IMR-90 (cell line): ENCODE measurements around the gene OR51E1. TPM values are rescaled to one million over a fixed set of nuclear protein-coding genes. Genes with fewer than 3 reads are reported as not detected.
A peak's percentile ranks its signal among the peaks of the same experiment; 100 is the strongest.

Experiments used
- ATAC-seq: fragments of 200-7000 bp; cut with Tn5 transposase; 2 replicates; pipeline ENCODE4 v1.9.1; 2020; ENCODE audit warnings: low read depth, mild to moderate bottlenecking, moderate library complexity
- BruUV-seq: library from RNA; stranded (reverse); fragments of 400-500 nt; replicated peaks from 2 replicates; lab custom pipeline; 2021; lab: Mats Ljungman, UMichigan
- CTCF ChIA-PET: fragments of 300-600 bp; formaldehyde crosslinking; extraction: SDS; loops from one replicate; lab custom pipeline; 2021; ENCODE audit warnings: antibody characterized with exemption; lab: Yijun Ruan, JAX
- POLR2A ChIA-PET: fragments of 300-600 bp; sonication (Branson Sonifier 250); formaldehyde crosslinking; loops from one replicate; lab custom pipeline; 2022; ENCODE audit warnings: antibody characterized with exemption; ENCODE audit not compliant: unreplicated experiment; lab: Charles Lee
- DNase-seq: peaks from one replicate; pipeline ENCODE4 v3.0.0; 2013
- H2AFZ ChIP-seq: replicated peaks from 2 replicates; pipeline ENCODE3; 2013; ENCODE audit warnings: low read length, mild to moderate bottlenecking; ENCODE audit not compliant: poor library complexity
- H2AK5ac ChIP-seq: 2 replicates; pipeline ENCODE4 v1.6.1; 2013; ENCODE audit warnings: low read depth, low read length, inconsistent platforms
- H2AK9ac ChIP-seq: replicated peaks from 2 replicates; pipeline ENCODE3; 2013; ENCODE audit warnings: mild to moderate bottlenecking, low read depth, low read length, moderate library complexity; ENCODE audit not compliant: poor library complexity
- H2BK120ac ChIP-seq: 2 replicates; pipeline ENCODE4 v1.6.1; 2013; ENCODE audit warnings: low read depth, low read length, inconsistent platforms
- H2BK15ac ChIP-seq: 3 replicates; pipeline ENCODE4 v1.6.1; 2013; ENCODE audit warnings: low read depth, low read length, inconsistent platforms
- H2BK20ac ChIP-seq: 2 replicates; pipeline ENCODE4 v1.6.1; 2013; ENCODE audit warnings: low read depth, mild to moderate bottlenecking, inconsistent platforms, low read length, moderate library complexity
- H2BK5ac ChIP-seq: 2 replicates; pipeline ENCODE4 v1.6.1; 2013; ENCODE audit warnings: mild to moderate bottlenecking, low read depth, low read length, inconsistent platforms; ENCODE audit not compliant: poor library complexity, severe bottlenecking
- H3K14ac ChIP-seq: replicated peaks from 2 replicates; pipeline ENCODE4 v1.6.1; 2013; ENCODE audit warnings: low read depth, low read length, inconsistent platforms
- H3K18ac ChIP-seq: 2 replicates; pipeline ENCODE4 v1.6.1; 2013; ENCODE audit warnings: low read depth, low read length, control low read depth
- H3K23ac ChIP-seq: 2 replicates; pipeline ENCODE4 v1.6.1; 2013; ENCODE audit warnings: low read depth, low read length, inconsistent platforms
- H3K27ac ChIP-seq: 2 replicates; pipeline ENCODE4 v1.5.1; 2013; ENCODE audit warnings: mild to moderate bottlenecking, control low read depth, low read length; ENCODE audit not compliant: insufficient read depth
- H3K27me3 ChIP-seq: 2 replicates; pipeline ENCODE4 v1.6.1; 2013; ENCODE audit warnings: low read length; ENCODE audit not compliant: control insufficient read depth, insufficient read depth
- H3K36me3 ChIP-seq: 2 replicates; pipeline ENCODE4 v1.6.1; 2013; ENCODE audit warnings: low read length, mixed read lengths; ENCODE audit not compliant: control insufficient read depth, insufficient read depth
- H3K4ac ChIP-seq: 2 replicates; pipeline ENCODE4 v1.6.1; 2013; ENCODE audit warnings: low read depth, low read length, inconsistent platforms
- H3K4me1 ChIP-seq: 2 replicates; pipeline ENCODE4 v1.6.1; 2013; ENCODE audit warnings: low read length, mixed read lengths; ENCODE audit not compliant: control insufficient read depth, insufficient read depth
- H3K4me2 ChIP-seq: 2 replicates; pipeline ENCODE4 v1.6.1; 2013; ENCODE audit warnings: low read depth, mild to moderate bottlenecking, control low read depth, low read length, moderate library complexity
- H3K4me3 ChIP-seq: 2 replicates; pipeline ENCODE4 v1.5.1; 2013; ENCODE audit warnings: low read depth, mild to moderate bottlenecking, control low read depth, low read length, moderate library complexity; ENCODE audit not compliant: insufficient read depth
- H3K56ac ChIP-seq: 2 replicates; pipeline ENCODE4 v1.6.1; 2013; ENCODE audit warnings: low read length, inconsistent platforms; ENCODE audit not compliant: insufficient read depth; ENCODE audit errors: extremely low read depth
- H3K79me1 ChIP-seq, 2 experiments: 2 replicates each; pipeline ENCODE4 v1.6.1; 2013; ENCODE audit warnings: low read length in 2 of 2, inconsistent platforms in 1 of 2, low read depth in 1 of 2
- H3K9ac ChIP-seq: 2 replicates; pipeline ENCODE4 v1.6.1; 2013; ENCODE audit warnings: low read depth, low read length, control low read depth
- H3K9me1 ChIP-seq: 2 replicates; pipeline ENCODE4 v1.6.1; 2013; ENCODE audit warnings: low read length, inconsistent platforms; ENCODE audit not compliant: insufficient read depth
- H3K9me3 ChIP-seq: 2 replicates; pipeline ENCODE4 v1.6.1; 2013; ENCODE audit warnings: low read length; ENCODE audit not compliant: control insufficient read depth, insufficient read depth
- H4K20me1 ChIP-seq: 2 replicates; pipeline ENCODE4 v1.6.1; 2013; ENCODE audit warnings: low read length, inconsistent platforms; ENCODE audit not compliant: insufficient read depth
- H4K5ac ChIP-seq: 2 replicates; pipeline ENCODE4 v1.6.1; 2013; ENCODE audit warnings: mild to moderate bottlenecking, low read depth, low read length, control low read depth
- H4K8ac ChIP-seq, 2 experiments: 2 replicates each; pipeline ENCODE4 v1.6.1; 2013; ENCODE audit warnings: low read depth in 2 of 2, low read length in 2 of 2, control low read depth in 1 of 2, inconsistent platforms in 1 of 2
- H4K91ac ChIP-seq: 2 replicates; pipeline ENCODE4 v1.6.1; 2013; ENCODE audit warnings: low read depth, low read length, inconsistent platforms; ENCODE audit not compliant: insufficient read depth
- CTCF ChIP-seq: conservative IDR thresholded peaks from 2 replicates; pipeline ENCODE4 v1.5.1; 2012; ENCODE audit warnings: mild to moderate bottlenecking, low read depth, low read length, improper control_type of control experiment
- FOS ChIP-seq: fragments of 150-350 bp; IDR thresholded peaks from 2 replicates; pipeline ENCODE4 v1.6.1; 2016; ENCODE audit warnings: low read depth, low read length
- MAFK ChIP-seq: IDR thresholded peaks from 2 replicates; pipeline ENCODE4 v1.6.1; 2012; ENCODE audit warnings: low read depth, low read length, improper control_type of control experiment
- NFE2L2 ChIP-seq: fragments of 150-350 bp; IDR thresholded peaks from 2 replicates; pipeline ENCODE4 v1.6.1; 2016; ENCODE audit warnings: low read depth, mild to moderate bottlenecking, low read length
- RAD21 ChIP-seq: IDR thresholded peaks from 2 replicates; pipeline ENCODE4 v1.6.1; 2012; ENCODE audit warnings: low read length, improper control_type of control experiment
- SMC3 ChIP-seq: fragments of 150-350 bp; IDR thresholded peaks from 2 replicates; pipeline ENCODE4 v1.6.1; 2016; ENCODE audit warnings: low read depth, mild to moderate bottlenecking, antibody characterized with exemption, low read length, moderate library complexity
- WGBS, 2 experiments: methylation state at CpG; one replicate each; pipeline versions ENCODE4 v1.1.5 to v1.1.7; 2013; ENCODE audit warnings: missing lambda C conversion rate in 2 of 2; ENCODE audit not compliant: insufficient read length in 1 of 2; ENCODE audit errors: extremely low coverage in 2 of 2; 5-methylcytosine and 5-hydroxymethylcytosine counted together
- dilution Hi-C: fragments of 300-500 bp; cut with HindIII; formaldehyde crosslinking; loops from one replicate; pipeline ENCODE4 v1.14.3; 2018; ENCODE audit warnings: low sequenced_read_pairs; ENCODE audit not compliant: unreplicated experiment
- in situ Hi-C: fragments of 300-500 bp; cut with MboI; formaldehyde crosslinking; loops from 3 replicates; pipeline ENCODE4 v1.14.3; 2019; ENCODE audit warnings: low sequenced_read_pairs, inconsistent platforms, mixed read lengths
- intact Hi-C: fragments of 100-400 bp; cut with micrococcal nuclease; formaldehyde crosslinking; loops from 2 replicates; pipeline ENCODE4 v1.10.0; 2022
- polyA plus RNA-seq, 3 experiments: library from polyadenylated mRNA; depleted of rRNA; stranded (reverse); fragments of >200 nt; gene quantifications; 2 replicates each; pipeline ENCODE4 v1.2.3, GENCODE V29; 2012; ENCODE audit warnings: low replicate concordance in 1 of 3
- total RNA-seq: library from RNA; depleted of rRNA; stranded (reverse); fragments of >200 nt; gene quantifications from 2 replicates; pipeline ENCODE4 v1.2.3, GENCODE V29; 2012

Gene OR51E1
- total and polyA plus RNA-seq, 2 of the 4 experiments (the other 2 are of a cell fraction), result 0.02 TPM; not detected in 1

- ChIA-PET POLR2A (no interaction called here), CTCF (no interaction called here)
- Histone ChIP-seq H2AK9ac (no peak overlapping the region), H4K20me1 (no peaks in the 10 kb centered on the region), H3K4ac (no peak overlapping the region), H3K56ac (no peak overlapping the region), H4K91ac (no peak overlapping the region), H2BK20ac (no peak overlapping the region), H3K9me1 (no peaks in the 10 kb centered on the region), H3K14ac (no peak overlapping the region), H3K9me3 (no peaks in the 10 kb centered on the region), H3K9ac (no peak overlapping the region), H3K4me1 (peaks cover 2% of the 10 kb centered on the region), H3K27ac (no peak overlapping the region), H3K18ac (no peak overlapping the region), H2AFZ (no peak overlapping the region), H3K79me1 (no peaks in the 10 kb centered on the region), H2BK5ac (no peak overlapping the region), H4K8ac (no peak overlapping the region), H3K4me2 (peak overlapping the region; percentile 52), H2AK5ac (no peak overlapping the region), H2BK120ac (no peak overlapping the region), H4K5ac (no peak overlapping the region), H3K36me3 (no peaks in the 10 kb centered on the region), H3K27me3 (no peaks in the 10 kb centered on the region), H3K23ac (no peak overlapping the region), H2BK15ac (no peak overlapping the region), H3K4me3 (no peak overlapping the region)
- BruUV-seq, result no TSS peak
- TF ChIP-seq MAFK (no peak), SMC3 (no peak), RAD21 (no peak), NFE2L2 (no peak), CTCF (no peak), FOS (no peak)
- intact Hi-C loops (no loop called here), dilution Hi-C loops (no loop called here), in situ Hi-C loops (no loop called here)
- ATAC-seq (no peak), DNase-seq (peak; percentile 52)
- WGBS, 2 experiments, result no CpG with 5 or more reads among the region's 1 CpG
Observed at GRCh38 chr11:4695442-4695841, 51.7 kb downstream of the OR51E1 start.
